B cell (primary cell): ENCODE data around the gene TEX52. TPM values are rescaled to one million over a fixed set of nuclear protein-coding genes. Genes with fewer than 3 reads are reported as not detected.

Experiments used
- ATAC-seq: fragments of 200-7000 bp; cut with Tn5 transposase; one replicate; pipeline ENCODE4 v1.10.0; 2021; ENCODE audit warnings: low read depth, mild to moderate bottlenecking, moderate number of reproducible peaks, moderate library complexity
- CTCF ChIA-PET: fragments of 350-600 bp; sonication (Branson Sonifier 250); formaldehyde crosslinking; loops from one replicate; lab custom pipeline; 2021; ENCODE audit warnings: antibody characterized with exemption, inconsistent platforms; lab: Charles Lee
- POLR2A ChIA-PET: fragments of 350-600 bp; sonication (Branson Sonifier 250); formaldehyde crosslinking; loops from one replicate; lab custom pipeline; 2021; ENCODE audit warnings: antibody characterized with exemption; lab: Charles Lee
- DNase-seq: peaks from one replicate; pipeline ENCODE4 v3.0.0; 2013
- H2AFZ ChIP-seq: 2 replicates; pipeline ENCODE4 v1.6.1; 2012; ENCODE audit warnings: mild to moderate bottlenecking, low read depth, low read length; ENCODE audit not compliant: insufficient read depth, poor library complexity, severe bottlenecking
- H3K27ac ChIP-seq, 2 donors: 1 replicate in 1 of 2; 2 replicates in 1 of 2; pipeline ENCODE4 v1.5.1; 2012 to 2013; ENCODE audit warnings: low read length in 2 of 2, mild to moderate bottlenecking in 2 of 2, moderate library complexity in 1 of 2
- H3K27me3 ChIP-seq, 4 experiments: fragments of 200-600 bp in 1 of 4; sonication (generic) in 1 of 4; replicated peaks in 1 of 4; 1 replicate in 2 of 4; 2 replicates in 2 of 4; pipeline versions ENCODE4 v1.6.1 to v1.7.0; 2013 to 2016; ENCODE audit warnings: low read length in 3 of 4, mild to moderate bottlenecking in 2 of 4, mixed read lengths in 1 of 4, moderate library complexity in 1 of 4; ENCODE audit not compliant: insufficient read depth in 4 of 4, control insufficient read depth in 3 of 4; ENCODE audit errors: control extremely low read depth in 1 of 4
- H3K36me3 ChIP-seq, 2 experiments: replicated peaks in 1 of 2; 1 replicate in 1 of 2; 2 replicates in 1 of 2; pipeline versions ENCODE4 v1.6.1 to v1.7.1; 2013; ENCODE audit warnings: low read length in 1 of 2; ENCODE audit not compliant: insufficient read depth in 2 of 2, control insufficient read depth in 1 of 2; ENCODE audit errors: control extremely low read depth in 1 of 2, extremely low read depth in 1 of 2
- H3K4me1 ChIP-seq, 2 donors: fragments of 200-600 bp in 1 of 2; sonication (generic) in 1 of 2; 1 replicate in 1 of 2; 2 replicates in 1 of 2; pipeline versions ENCODE4 v1.5.1 to v1.6.1; 2013 to 2017; ENCODE audit warnings: low read length in 2 of 2; ENCODE audit not compliant: control insufficient read depth in 2 of 2, insufficient read depth in 2 of 2
- H3K4me2 ChIP-seq: replicated peaks from 2 replicates; pipeline ENCODE3; 2012; ENCODE audit warnings: mild to moderate bottlenecking, low read depth, low read length; ENCODE audit not compliant: poor library complexity, severe bottlenecking
- H3K4me3 ChIP-seq, 5 experiments: fragments of 200-600 bp in 1 of 5; sonication (generic) in 1 of 5; 1 replicate in 3 of 5; 2 replicates in 2 of 5; pipeline versions ENCODE4 v1.5.1 to v1.7.0; 2011 to 2016; ENCODE audit warnings: low read length in 4 of 5, mild to moderate bottlenecking in 4 of 5, low read depth in 2 of 5, control low read depth in 1 of 5, moderate library complexity in 1 of 5; ENCODE audit not compliant: insufficient read depth in 1 of 5; ENCODE audit errors: control extremely low read depth in 1 of 5, extremely low read depth in 1 of 5
- H3K79me2 ChIP-seq: fragments of 200-600 bp; sonication (generic); one replicate; pipeline ENCODE4 v1.6.0; 2016; ENCODE audit warnings: low read length; ENCODE audit not compliant: control insufficient read depth, insufficient read depth
- H3K9ac ChIP-seq: fragments of 200-600 bp; sonication (generic); 2 replicates; pipeline ENCODE4 v1.6.1; 2017; ENCODE audit warnings: mild to moderate bottlenecking, low read length, moderate library complexity
- H3K9me3 ChIP-seq, 3 donors: one replicate each; pipeline versions ENCODE4 v1.6.1 to v1.7.1; 2013; ENCODE audit warnings: low read length in 2 of 3; ENCODE audit not compliant: control insufficient read depth in 2 of 3, insufficient read depth in 1 of 3; ENCODE audit errors: control extremely low read depth in 1 of 3
- H4K20me1 ChIP-seq: 2 replicates; pipeline ENCODE4 v1.6.0; 2012; ENCODE audit warnings: mild to moderate bottlenecking, low read length; ENCODE audit not compliant: insufficient read depth, control insufficient read depth, poor library complexity, severe bottlenecking
- H3K27ac Mint-ChIP-seq: one replicate; pipeline ENCODE4 v1.8.0; 2021; ENCODE audit warnings: mixed read lengths
- H3K27me3 Mint-ChIP-seq: one replicate; pipeline ENCODE4 v1.8.0; 2021; ENCODE audit warnings: mixed read lengths
- H3K4me1 Mint-ChIP-seq: one replicate; pipeline ENCODE4 v1.8.0; 2021; ENCODE audit warnings: mixed read lengths
- H3K4me3 Mint-ChIP-seq: one replicate; pipeline ENCODE4 v1.8.0; 2021; ENCODE audit warnings: mixed read lengths
- H3K9me3 Mint-ChIP-seq: one replicate; pipeline ENCODE4 v1.8.0; 2022; ENCODE audit warnings: mixed read lengths; ENCODE audit not compliant: insufficient read depth
- EZH2 ChIP-seq: IDR thresholded peaks from 2 replicates; pipeline ENCODE4 v1.6.1; 2012; ENCODE audit warnings: borderline replicate concordance, low read depth, mild to moderate bottlenecking, moderate library complexity, low read length; ENCODE audit not compliant: insufficient read depth, poor library complexity, severe bottlenecking
- WGBS: methylation state at CpG from one replicate; pipeline ENCODE4 v1.1.5; 2013; ENCODE audit warnings: missing lambda C conversion rate; ENCODE audit not compliant: insufficient coverage; 5-methylcytosine and 5-hydroxymethylcytosine counted together
- intact Hi-C: fragments of 100-400 bp; cut with micrococcal nuclease; formaldehyde crosslinking; loops from one replicate; pipeline ENCODE4 v1.10.0; 2022
- polyA plus RNA-seq: library from polyadenylated mRNA; depleted of rRNA; stranded (reverse); fragments of >200 nt; gene quantifications from 2 replicates; pipeline ENCODE4 v1.2.3, GENCODE V29; 2012
- total RNA-seq, 2 donors: library from RNA; stranded (reverse); fragments of 120-200 nt in 1 of 2; gene quantifications; 1 replicate in 1 of 2; 2 replicates in 1 of 2; pipeline versions ENCODE4 v1.2.3 to v1.2.4, GENCODE V29; 2013 to 2022
- TF ChIP-seq, protein P1 (sequence below): fragments of 200-600 bp; IDR thresholded peaks from one replicate; pipeline ENCODE4 v1.8.0; 2022; ENCODE audit warnings: antibody characterized with exemption, mild to moderate bottlenecking

Gene TEX52
- total and polyA plus RNA-seq, 2 donors (not counting 1 experiment from before 2014, with no cell fraction given): not detected

DNA sequence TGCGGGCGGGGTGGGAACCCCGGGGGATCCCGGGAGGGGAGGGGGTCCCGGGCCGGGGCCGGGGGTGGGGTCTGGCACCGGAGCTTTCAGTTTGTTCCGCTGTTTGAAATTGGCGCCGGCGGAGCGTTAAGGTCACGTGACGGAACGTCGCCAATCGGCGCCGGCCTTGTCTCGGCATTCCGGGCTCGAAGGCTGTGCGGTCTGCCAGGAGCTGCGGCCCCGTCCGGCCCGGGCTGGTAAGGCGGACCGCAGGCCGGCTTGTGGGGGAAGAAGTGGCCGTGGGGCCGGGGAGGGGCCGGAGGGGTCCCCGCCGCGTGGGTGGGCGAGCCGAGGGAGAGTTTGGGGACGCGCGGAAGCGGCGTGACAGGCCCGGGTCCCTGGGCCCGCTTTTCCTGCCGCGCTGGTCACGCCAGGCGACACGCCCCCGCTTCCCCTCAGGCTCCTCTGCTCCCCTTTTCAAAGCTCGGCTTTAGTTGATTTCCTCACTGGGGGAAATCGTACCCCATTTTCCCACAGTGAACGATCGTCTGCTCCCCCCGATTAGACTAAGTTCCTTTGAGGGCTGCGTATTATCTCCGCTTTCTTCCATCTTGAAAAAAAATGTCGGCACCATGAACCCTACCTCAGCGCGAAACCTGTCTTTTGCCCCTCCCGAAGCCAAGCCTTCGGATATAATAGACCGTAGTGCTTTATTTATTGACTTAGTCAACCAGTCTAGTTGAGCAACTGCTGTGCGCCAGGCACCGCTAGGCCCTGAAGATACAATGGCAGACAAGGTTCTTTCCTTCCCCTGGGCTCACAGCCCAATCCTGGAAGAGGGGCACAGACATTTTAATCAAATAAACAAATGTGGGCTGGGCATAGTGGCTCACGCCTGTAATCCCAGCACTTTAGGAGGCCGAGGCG is 20.5 kb upstream of the TEX52 start, which contains the start of the genes FOXM1 and RHNO1:
TSS of gene FOXM1 (minus strand) at position 128 of the 906 bp plus-strand sequence. CDS start 2,696 bp downstream, outside the sequence.
TSS of gene RHNO1 (plus strand) at position 177 of the 906 bp plus-strand sequence. CDS start 8,144 bp downstream, outside the sequence.
- H3K9me3 Mint-ChIP-seq: no peaks in the 10 kb centered on the region
- Histone ChIP-seq H3K27me3 (no peaks in the 10 kb centered on the region), H4K20me1 (no peaks in the 10 kb centered on the region), H3K27ac (peak within 1 kb of the TSS; percentile 90 to 91), H3K4me2 (peak within 1 kb of the TSS; percentile 98), H3K79me2 (peaks cover 56% of the 10 kb centered on the region), H3K4me3 (peak within 1 kb of the TSS; percentile 81 to 98 (median 88)), H2AFZ (peak within 1 kb of the TSS; percentile 86), H3K9ac (peak within 1 kb of the TSS; percentile 90), H3K4me1 (peaks cover 17 to 23% of the 10 kb centered on the region in 2 donors), H3K9me3 (no peaks in the 10 kb centered on the region), H3K36me3 (no peaks in the 10 kb centered on the region)
- peak; percentile 79 for ATAC-seq
- H3K27me3 Mint-ChIP-seq: no peaks in the 10 kb centered on the region
- TF ChIP-seq EZH2: no peak
- TF ChIP-seq, protein P1, sequence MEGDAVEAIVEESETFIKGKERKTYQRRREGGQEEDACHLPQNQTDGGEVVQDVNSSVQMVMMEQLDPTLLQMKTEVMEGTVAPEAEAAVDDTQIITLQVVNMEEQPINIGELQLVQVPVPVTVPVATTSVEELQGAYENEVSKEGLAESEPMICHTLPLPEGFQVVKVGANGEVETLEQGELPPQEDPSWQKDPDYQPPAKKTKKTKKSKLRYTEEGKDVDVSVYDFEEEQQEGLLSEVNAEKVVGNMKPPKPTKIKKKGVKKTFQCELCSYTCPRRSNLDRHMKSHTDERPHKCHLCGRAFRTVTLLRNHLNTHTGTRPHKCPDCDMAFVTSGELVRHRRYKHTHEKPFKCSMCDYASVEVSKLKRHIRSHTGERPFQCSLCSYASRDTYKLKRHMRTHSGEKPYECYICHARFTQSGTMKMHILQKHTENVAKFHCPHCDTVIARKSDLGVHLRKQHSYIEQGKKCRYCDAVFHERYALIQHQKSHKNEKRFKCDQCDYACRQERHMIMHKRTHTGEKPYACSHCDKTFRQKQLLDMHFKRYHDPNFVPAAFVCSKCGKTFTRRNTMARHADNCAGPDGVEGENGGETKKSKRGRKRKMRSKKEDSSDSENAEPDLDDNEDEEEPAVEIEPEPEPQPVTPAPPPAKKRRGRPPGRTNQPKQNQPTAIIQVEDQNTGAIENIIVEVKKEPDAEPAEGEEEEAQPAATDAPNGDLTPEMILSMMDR: no peak
- peaks cover 30% of the 10 kb centered on the region for H3K4me1 Mint-ChIP-seq
- under 1% methylated on average over 66 of the region's 70 CpGs for WGBS
- DNase-seq: peak; percentile 90
- POLR2A ChIA-PET: interaction anchor here (0.7 to 1.0 kb wide), 3 partner anchors 13 to 61 kb away, joined by 4 to 7 read pairs (median 6); partner anchors contain the start of gene TULP3
- H3K27ac Mint-ChIP-seq: peak within 1 kb of the TSS; percentile 96
- CTCF ChIA-PET: interaction anchor here (1.0 to 1.3 kb wide), 2 partner anchors 11 to 166 kb away, joined by 3 read pairs; no protein-coding TSS in a partner anchor
- intact Hi-C loops: loop anchor here (1.0 to 5.0 kb wide), 2 partner anchors 13 to 80 kb away; partner anchors contain the start of gene TULP3
- peak within 1 kb of the TSS; percentile 97 for H3K4me3 Mint-ChIP-seq
